GM23338 (cell line): ENCODE results near the gene LCLAT1. TPM values are rescaled to one million over a fixed set of nuclear protein-coding genes. Genes with fewer than 3 reads are reported as not detected.

Experiments used
- ATAC-seq: fragments of 200-7000 bp; cut with Tn5 transposase; 3 replicates; pipeline ENCODE4 v1.9.1; 2020
- DNase-seq: peaks from one replicate; pipeline ENCODE4 v3.0.0-alpha.2; 2015; ENCODE audit warnings: low spot score
- H2AFZ ChIP-seq: fragments of 200-600 bp; sonication (generic); 2 replicates; pipeline ENCODE4 v1.8.0; 2016; ENCODE audit warnings: antibody characterized with exemption, mild to moderate bottlenecking, moderate library complexity
- H3F3A ChIP-seq: fragments of 200-600 bp; sonication (generic); replicated peaks from 2 replicates; pipeline ENCODE4 v1.8.0; 2017; ENCODE audit warnings: antibody characterized with exemption, mixed run types, low read depth
- H3K27ac ChIP-seq: fragments of 200-600 bp; sonication (generic); 2 replicates; pipeline ENCODE4 v1.6.1; 2016; ENCODE audit warnings: low read depth
- H3K27me3 ChIP-seq: fragments of 200-600 bp; sonication (generic); 2 replicates; pipeline ENCODE4 v1.8.0; 2016; ENCODE audit warnings: mild to moderate bottlenecking, mixed run types, moderate library complexity; ENCODE audit not compliant: insufficient read depth
- H3K36me3 ChIP-seq: fragments of 200-600 bp; sonication (generic); 2 replicates; pipeline ENCODE4 v1.8.0; 2016; ENCODE audit warnings: mild to moderate bottlenecking; ENCODE audit not compliant: insufficient read depth
- H3K4me1 ChIP-seq: fragments of 200-600 bp; sonication (generic); 2 replicates; pipeline ENCODE4 v1.8.0; 2016; ENCODE audit warnings: mild to moderate bottlenecking, moderate library complexity; ENCODE audit not compliant: insufficient read depth
- H3K4me2 ChIP-seq: fragments of 200-600 bp; sonication (generic); 2 replicates; pipeline ENCODE4 v1.7.1; 2017; ENCODE audit warnings: mixed run types
- H3K4me3 ChIP-seq: fragments of 200-600 bp; sonication (generic); 2 replicates; pipeline ENCODE4 v1.6.1; 2016; ENCODE audit warnings: mixed run types
- H3K79me2 ChIP-seq: fragments of 200-600 bp; sonication (generic); replicated peaks from 2 replicates; pipeline ENCODE4 v1.8.0; 2017; ENCODE audit warnings: mild to moderate bottlenecking; ENCODE audit not compliant: insufficient read depth
- H3K9me2 ChIP-seq: fragments of 200-600 bp; sonication (generic); 2 replicates; pipeline ENCODE4 v1.8.0; 2017; ENCODE audit not compliant: insufficient read depth
- H4K20me1 ChIP-seq: fragments of 200-600 bp; sonication (generic); replicated peaks from 2 replicates; pipeline ENCODE4 v1.8.0; 2017; ENCODE audit warnings: mild to moderate bottlenecking; ENCODE audit not compliant: insufficient read depth
- H3K27ac Mint-ChIP-seq: 2 replicates; pipeline ENCODE4 v1.8.0; 2020; ENCODE audit warnings: inconsistent platforms, mild to moderate bottlenecking, moderate library complexity, mixed read lengths
- H3K27me3 Mint-ChIP-seq: 3 replicates; pipeline ENCODE4 v1.8.0; 2022; ENCODE audit warnings: low read depth, mild to moderate bottlenecking, moderate library complexity, mixed read lengths, inconsistent platforms; ENCODE audit not compliant: insufficient read depth, poor library complexity
- H3K36me3 Mint-ChIP-seq: 3 replicates; pipeline ENCODE4 v1.8.0; 2021; ENCODE audit warnings: low read depth, mild to moderate bottlenecking, inconsistent platforms, moderate library complexity, mixed read lengths
- H3K4me1 Mint-ChIP-seq: 3 replicates; pipeline ENCODE4 v1.8.0; 2020; ENCODE audit warnings: mild to moderate bottlenecking, inconsistent platforms, mixed read lengths
- H3K4me3 Mint-ChIP-seq: 3 replicates; pipeline ENCODE4 v1.8.0; 2021; ENCODE audit warnings: moderate library complexity, mild to moderate bottlenecking, inconsistent platforms, mixed read lengths
- H3K9me3 Mint-ChIP-seq: 3 replicates; pipeline ENCODE4 v1.8.0; 2020; ENCODE audit warnings: moderate library complexity, mild to moderate bottlenecking, inconsistent platforms, mixed read lengths
- ETS1 ChIP-seq: IDR thresholded peaks from 2 replicates; pipeline ENCODE4 v1.6.1; 2016; ENCODE audit warnings: antibody characterized with exemption
- EZH2 ChIP-seq: fragments of 200-600 bp; sonication (generic); IDR thresholded peaks from one replicate; pipeline ENCODE4 v1.8.0; 2017; ENCODE audit warnings: antibody characterized with exemption, mild to moderate bottlenecking, low read depth; ENCODE audit not compliant: unreplicated experiment
- EZH2phosphoT487 ChIP-seq: fragments of 200-600 bp; sonication (generic); IDR thresholded peaks from one replicate; pipeline ENCODE4 v1.8.1; 2018; ENCODE audit warnings: antibody characterized with exemption; ENCODE audit not compliant: unreplicated experiment
- POLR2AphosphoS5 ChIP-seq: IDR thresholded peaks from 2 replicates; pipeline ENCODE4 v1.6.1; 2016; ENCODE audit warnings: antibody characterized with exemption, low read depth
- REST ChIP-seq: IDR thresholded peaks from one replicate; pipeline ENCODE4 v1.6.1; 2018; ENCODE audit warnings: antibody characterized with exemption; ENCODE audit not compliant: unreplicated experiment
- ZNF114 ChIP-seq: fragments of 250-450 bp; sonication (Bioruptor Pico); IDR thresholded peaks from 2 replicates; pipeline ENCODE4 v1.5.0; 2020; ENCODE audit warnings: mild to moderate bottlenecking, moderate library complexity
- polyA plus RNA-seq: library from polyadenylated mRNA; unstranded; fragments of >200 nt; fragmentation: Nextera tagmentation; extraction: Ambion mirVana; gene quantifications from 2 replicates; pipeline ENCODE4 v1.2.1, GENCODE V29; 2016
- total RNA-seq: library from RNA; depleted of rRNA; stranded (reverse); fragments of >200 nt; shearing (Covaris generic); gene quantifications from 2 replicates; pipeline ENCODE4 v1.2.3, GENCODE V29; 2014

The LCLAT1 gene
- total and polyA plus RNA-seq, 2 experiments from 2014 or later, result 11.5 to 30.1 TPM

- TF ChIP-seq REST, result no peak
These were observed 226.1 kb downstream of the LCLAT1 start (continued) for GRCh38 chr2:30673127-30673526.

GRCh38 chr2:30675758-30676157, 228.7 kb downstream of the LCLAT1 start:
- H3K36me3 ChIP-seq, result no peaks in the 10 kb centered on the region
- no peaks in the 10 kb centered on the region for H4K20me1 ChIP-seq
- no peak for ATAC-seq
- Mint-ChIP-seq H3K9me3 (peaks cover 7% of the 10 kb centered on the region; the same call in 2 of the 3 replicates), H3K27ac (no peak overlapping the region), H3K4me3 (no peak overlapping the region), H3K4me1 (no peaks in the 10 kb centered on the region), H3K36me3 (peaks cover 4% of the 10 kb centered on the region; the same call in 2 of the 3 replicates), H3K27me3 (no peaks in the 10 kb centered on the region)
- H3K4me2 ChIP-seq, result no peak overlapping the region
- TF ChIP-seq POLR2AphosphoS5, result no peak
- TF ChIP-seq REST, result no peak
- no peak for TF ChIP-seq EZH2phosphoT487
- TF ChIP-seq ZNF114 (CRISPR knock-in tag), result no peak
- TF ChIP-seq EZH2, result no peak
- TF ChIP-seq ETS1, result no peak
- 0 out of 2 replicates have a peak, but pooled peaks cover 4% of the 10 kb centered on the region for H3K9me2 ChIP-seq
- H3K4me3 ChIP-seq, result no peak overlapping the region
- H3K27ac ChIP-seq, result no peak overlapping the region
- no peaks in the 10 kb centered on the region for H3F3A ChIP-seq
- DNase-seq, result no peak
- no peaks in the 10 kb centered on the region for H3K27me3 ChIP-seq
- H2AFZ ChIP-seq, result no peak overlapping the region
- H3K79me2 ChIP-seq, result no peaks in the 10 kb centered on the region
- no peaks in the 10 kb centered on the region for H3K4me1 ChIP-seq
